HT1080 (cell line): ENCODE measurements around the gene RGS12. TPM values are rescaled to one million over a fixed set of nuclear protein-coding genes. Genes with fewer than 3 reads are reported as not detected.

ENCODE experiments used
- DNase-seq: peaks from one replicate; pipeline ENCODE4 v3.0.0-alpha.2; 2015; ENCODE audit warnings: low read depth
- total RNA-seq: library from RNA; depleted of rRNA; stranded (reverse); fragments of >200 nt; shearing (Covaris generic); gene quantifications from 2 replicates; pipeline ENCODE4 v1.2.3, GENCODE V29; 2014

RGS12 gene
- total RNA-seq, 1 experiment from 2014 or later = 21.3 TPM

DNA sequence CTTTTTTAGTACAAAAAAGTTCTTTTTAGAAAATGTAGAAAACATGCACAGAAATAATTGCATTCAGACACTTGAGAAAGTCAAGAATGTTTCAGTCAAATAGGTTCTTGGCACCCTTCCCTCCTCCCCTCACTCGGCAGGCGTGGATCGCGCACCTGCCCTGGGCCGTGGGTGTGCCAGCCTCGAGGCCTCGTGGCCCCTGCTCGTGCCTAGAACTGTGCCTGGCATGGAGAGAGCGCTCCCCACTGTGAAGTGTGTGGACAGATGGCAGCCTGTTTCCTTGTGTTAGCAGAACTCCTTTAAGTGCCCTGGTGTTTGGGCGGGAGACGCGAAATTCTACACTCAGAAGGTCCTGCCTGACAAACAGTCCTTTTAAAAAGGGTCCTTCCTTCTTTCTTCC lies 14.7 kb downstream of the RGS12 start:
- DNase-seq = no peak

DNA sequence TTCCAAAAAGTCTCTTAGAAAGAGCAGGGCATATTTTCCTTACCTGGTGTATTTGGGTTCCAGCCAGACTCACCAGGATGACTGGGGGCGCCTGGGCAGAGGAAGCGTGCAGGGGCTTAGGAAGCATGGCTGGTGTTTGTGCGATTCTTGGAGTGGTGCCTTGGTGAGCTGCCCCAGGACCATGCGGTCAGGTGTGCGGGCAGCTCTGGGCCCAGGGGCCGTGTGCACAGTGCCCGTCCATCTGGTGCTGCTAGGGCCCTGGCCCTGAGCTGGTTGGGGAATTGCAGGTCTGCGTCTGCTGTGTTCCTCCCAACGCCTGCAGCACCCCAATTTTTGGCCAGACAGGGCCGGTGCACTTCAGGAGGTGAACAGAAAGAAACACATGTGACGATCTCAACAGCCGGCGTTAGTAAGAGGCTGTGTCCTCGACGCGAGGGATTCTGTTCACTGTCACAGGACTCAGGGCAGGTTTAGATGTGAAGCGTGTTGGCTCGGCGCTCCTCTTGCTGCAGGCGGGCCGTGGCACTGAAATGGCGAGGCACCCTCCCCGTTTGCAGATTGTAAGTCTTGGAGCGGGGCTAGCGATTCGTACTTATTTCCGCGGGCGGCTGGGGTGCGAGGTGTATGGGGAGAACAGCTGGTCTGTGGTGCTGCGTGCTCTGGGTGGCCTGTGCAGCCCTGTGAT lies 15.2 kb downstream of the RGS12 start:
- DNase-seq = no peak

DNA sequence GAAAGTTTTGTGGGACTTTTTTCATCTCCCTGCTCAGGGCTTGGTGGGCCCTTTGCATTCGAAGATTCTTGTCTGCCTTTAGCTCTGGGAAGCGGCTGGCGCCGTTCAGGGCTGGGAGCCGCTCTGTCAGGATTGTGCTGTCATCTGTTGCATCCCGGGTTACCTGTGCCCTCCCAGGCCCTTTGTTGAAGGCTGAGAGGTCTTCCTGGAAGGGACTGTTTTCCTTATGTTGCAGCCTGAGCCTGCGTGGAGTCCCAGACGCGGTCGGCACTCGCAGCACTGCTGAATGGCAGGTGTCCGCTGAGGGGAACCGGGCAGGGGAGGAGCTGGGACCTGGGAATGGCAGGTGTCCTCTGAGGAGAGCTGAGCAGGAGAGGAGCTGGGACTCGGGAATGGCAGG lies 15.9 kb downstream of the RGS12 start:
- no peak for DNase-seq

DNA sequence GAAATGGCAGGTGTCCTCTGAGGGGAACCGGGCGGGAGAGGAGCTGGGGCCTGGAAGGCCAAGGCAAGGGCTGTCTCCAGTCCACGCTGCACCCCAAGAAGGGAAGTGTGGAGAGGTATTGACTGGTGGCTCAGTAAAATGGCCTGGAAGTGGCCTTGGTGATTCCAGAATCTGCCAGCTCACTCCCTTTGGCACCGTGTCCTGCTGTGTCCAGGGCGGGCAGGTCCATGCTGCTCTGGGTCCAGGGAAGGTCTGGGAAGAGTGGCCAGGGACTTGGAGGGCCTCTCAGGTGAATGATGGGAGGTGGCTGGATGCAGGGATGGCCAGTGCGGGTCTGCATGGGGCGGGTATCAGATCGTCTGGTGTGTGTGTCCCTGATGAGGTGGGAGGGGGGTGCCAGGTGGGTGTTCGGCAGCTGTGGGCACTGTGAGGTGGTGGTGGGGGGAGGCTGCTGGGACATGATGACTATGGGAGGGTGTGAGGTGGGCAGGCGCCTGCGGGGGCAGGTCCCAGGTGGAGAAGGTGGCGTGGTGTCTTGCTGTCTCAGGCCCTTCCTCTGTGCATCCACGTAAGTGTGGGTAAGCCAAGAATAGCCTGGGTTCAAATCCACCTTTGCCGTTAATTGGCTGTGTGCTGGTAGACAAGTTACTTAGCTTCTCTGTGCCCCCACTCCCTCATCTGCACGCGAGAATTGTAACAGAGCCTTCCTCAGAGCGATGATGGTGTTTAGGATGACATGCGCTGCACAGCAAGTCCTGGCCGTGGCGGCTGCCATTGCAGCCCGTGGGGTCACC lies 17.7 kb downstream of the RGS12 start:
- no peak for DNase-seq

DNA sequence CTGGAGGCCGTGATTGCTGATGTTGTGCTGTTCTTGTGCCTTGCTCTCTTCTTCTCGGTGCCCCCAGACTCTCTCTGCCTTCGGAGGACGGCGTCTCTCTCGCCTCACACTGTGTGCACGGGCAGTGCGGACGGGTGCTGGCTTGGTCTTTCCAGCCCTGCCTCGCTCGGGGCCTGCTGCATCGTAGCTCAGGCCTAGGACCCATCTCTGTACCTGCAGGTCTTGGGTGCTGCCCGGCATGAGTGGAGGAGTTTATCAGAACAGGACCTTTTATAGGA lies 18.2 kb downstream of the RGS12 start:
- DNase-seq = no peak

DNA sequence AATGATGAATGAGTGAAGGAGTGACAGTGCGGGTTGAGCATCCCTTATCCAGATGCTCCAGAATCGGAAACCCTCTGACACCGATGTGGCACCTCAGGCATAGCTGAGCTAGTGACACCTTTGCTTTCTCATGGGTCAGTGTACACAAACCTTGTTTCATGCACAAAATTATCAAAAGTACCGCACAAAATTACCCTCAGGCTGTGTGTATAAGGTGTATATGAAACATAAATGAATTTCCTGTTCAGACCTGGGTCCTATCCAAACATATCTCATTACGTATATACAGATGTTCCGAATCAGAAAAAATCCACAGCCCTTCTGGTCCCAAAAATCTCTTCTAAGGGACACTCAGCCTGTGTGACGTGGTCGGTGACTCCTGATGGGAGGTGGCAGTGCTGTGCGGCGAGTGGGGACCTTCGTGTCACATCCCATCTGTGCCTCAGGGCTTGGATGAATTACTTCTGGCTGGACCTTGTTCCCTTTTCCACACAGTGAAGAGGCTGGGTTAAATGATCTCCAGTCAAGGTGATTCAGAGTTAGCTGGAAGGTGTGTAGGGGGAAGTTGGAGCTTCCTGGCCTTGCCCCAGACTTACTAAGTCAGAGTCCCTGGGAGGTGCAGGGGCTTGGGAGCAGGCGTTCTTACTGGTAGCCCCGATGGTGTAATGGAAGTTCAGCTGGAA lies 18.8 kb downstream of the RGS12 start:
- DNase-seq = no peak

DNA sequence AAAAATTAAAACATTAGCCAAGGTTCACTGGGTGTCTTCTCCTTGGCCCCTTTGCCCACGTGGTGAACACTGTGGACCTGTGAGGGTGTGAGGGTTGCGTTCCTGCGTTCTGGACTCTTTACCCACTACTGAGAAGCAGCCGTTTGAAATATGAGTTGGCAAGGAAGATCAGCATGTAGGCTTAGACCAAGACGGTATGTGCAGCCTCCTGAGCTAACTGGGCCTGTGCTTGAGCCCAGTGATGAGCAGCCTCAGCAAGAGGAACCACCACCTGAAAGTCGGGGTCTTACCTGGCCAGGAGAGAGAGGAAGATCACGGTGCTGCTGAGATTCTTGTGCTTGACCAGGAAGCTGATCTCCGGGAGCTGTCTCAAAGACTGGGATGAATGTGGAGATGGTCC lies 19.5 kb downstream of the RGS12 start:
- DNase-seq = no peak

DNA sequence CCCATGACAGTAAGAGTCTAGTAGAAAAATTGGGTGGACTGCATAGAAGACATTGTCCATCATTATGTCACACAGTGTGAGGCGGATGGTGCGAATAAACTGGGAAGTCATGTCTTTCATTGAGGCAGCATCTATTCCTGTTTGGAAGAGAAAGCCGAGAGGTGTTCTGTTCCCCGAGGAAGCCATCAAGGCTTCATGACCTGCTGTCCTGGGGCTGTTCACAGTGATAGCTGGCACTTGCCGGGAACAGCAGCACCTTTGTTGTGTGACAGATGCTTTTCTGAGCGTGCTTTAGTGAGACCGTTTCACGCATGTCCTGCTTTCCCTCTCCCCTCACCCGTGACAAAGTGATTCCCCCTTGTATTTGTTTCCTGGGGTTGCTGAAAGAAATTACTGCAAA lies 20.3 kb downstream of the RGS12 start:
- no peak for DNase-seq

DNA sequence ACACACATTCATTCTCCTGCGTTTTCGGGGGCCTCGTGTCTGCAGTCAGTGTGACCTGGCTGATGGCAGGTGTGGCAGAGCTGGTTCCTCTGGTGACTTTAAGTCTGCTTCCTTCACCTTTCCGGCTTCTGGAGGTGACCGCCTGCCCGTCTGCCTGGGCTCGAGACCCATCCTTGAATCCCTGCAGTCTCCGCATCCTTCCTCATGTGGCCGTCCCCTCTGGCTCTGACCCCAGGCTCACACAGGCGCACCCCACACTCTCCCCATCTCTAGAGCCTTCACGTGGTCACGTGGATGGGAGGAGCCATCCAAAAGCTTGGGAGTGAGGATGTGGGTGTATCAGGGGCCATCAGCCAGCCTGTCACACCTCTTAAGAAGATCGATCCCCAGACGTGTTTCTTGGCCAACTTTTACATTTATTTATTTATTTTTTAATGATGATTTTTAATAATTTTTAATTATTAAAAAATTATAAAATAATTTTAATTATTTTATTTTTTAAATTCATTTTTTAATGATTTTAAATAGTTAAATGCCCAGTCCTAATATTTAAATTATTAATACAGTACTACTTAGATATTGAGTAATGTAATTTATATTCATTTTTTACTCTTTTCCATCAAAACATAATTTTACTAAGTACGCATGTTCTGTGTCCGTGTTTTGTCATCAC lies 20.9 kb downstream of the RGS12 start:
- DNase-seq = no peak

DNA sequence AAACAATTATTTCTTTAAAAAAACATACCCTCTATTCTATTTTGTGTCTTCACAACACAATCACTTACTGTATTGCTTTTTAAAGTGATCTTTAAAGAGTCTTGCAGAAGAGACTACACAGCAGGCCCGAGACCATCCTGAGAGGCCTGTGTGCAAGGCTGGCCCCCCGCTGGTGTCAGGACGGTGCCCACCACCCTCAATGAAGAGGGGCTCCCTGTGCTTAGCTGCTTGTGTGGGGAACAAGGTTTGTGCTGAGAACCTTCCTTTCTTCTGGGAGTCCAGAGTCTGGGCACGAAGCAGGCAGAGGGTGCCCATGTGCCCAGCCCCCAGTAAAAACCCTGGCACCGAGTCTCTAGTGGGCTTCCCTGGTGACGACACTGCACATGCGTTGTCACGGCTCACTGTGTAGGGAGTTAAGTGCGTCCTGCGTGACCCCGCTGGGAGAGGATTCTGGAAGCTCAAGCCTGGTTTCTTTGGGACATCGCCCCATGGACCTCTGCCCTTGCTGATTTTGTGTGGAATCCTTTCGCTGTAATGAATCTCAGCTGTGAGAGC lies 22.0 kb downstream of the RGS12 start:
- DNase-seq = no peak

DNA sequence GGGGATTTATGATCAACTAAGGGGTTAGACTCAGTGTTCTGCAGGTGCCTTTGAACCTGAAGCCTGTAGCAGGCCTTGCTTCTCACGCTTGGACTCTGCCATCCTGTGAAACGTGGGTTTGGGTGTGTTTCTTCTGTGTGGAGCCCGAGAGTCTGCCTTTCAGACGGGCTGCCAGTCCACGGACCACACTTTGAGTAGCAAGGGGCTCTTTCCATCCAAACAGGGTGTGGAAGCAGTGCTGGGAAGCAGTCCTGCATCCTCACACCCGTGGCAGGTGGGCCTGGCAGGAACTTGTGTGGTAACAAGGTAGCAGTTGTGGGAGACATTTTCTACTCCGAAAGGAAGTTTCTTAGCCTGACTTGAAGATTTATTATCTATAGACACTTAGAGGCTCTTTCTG lies 22.7 kb downstream of the RGS12 start:
- no peak for DNase-seq

DNA sequence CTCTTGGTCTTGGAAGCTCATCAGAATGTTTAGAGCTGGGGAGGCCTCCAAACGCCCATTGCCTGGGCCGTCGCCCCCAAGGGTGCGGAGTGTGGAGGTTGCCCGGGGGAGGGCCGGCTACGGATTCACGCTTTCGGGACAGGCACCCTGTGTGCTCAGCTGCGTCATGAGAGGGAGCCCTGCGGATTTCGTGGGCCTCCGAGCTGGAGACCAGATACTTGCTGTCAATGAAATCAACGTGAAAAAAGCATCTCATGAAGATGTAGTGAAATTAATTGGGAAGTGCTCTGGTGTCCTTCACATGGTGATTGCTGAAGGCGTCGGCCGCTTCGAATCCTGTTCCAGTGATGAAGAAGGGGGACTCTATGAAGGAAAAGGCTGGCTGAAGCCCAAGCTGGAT lies 23.3 kb downstream of the RGS12 start:
- DNase-seq = no peak

DNA sequence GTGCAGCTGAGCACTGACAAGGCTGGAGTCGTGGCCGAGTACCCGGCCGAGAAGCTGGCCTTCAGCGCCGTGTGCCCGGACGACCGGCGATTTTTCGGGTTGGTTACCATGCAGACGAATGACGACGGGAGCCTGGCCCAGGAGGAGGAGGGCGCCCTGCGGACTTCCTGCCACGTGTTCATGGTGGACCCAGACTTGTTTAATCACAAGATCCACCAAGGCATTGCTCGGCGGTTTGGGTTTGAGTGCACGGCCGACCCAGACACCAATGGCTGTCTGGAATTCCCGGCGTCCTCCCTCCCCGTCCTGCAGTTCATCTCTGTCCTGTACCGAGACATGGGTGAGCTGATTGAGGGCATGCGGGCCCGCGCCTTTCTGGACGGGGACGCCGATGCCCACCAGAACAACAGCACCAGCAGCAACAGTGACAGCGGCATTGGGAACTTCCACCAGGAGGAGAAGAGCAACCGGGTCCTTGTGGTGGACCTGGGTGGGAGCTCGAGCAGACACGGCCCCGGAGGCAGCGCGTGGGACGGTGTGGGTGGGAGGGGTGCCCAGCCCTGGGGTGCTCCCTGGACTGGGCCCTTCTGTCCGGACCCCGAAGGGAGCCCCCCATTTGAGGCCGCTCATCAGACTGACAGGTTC lies 24.3 kb downstream of the RGS12 start:
- DNase-seq = no peak

DNA sequence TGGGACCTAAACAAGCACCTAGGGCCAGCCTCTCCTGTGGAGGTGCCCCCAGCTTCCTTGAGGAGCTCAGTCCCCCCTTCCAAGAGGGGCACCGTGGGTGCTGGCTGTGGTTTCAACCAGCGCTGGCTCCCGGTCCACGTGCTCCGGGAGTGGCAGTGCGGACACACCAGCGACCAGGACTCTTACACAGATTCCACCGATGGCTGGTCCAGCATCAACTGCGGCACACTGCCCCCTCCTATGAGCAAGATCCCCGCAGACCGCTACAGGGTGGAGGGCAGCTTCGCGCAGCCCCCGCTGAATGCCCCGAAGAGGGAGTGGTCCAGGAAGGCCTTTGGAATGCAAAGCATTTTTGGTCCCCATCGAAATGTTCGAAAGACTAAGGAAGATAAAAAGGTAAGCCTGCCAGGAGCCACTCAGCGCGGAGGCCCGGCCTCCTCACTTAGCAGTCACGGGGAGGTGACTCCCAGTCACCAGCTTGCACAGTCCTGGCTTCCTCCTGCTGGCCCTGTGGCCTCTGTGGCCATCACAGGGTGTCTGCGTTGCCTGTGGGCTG lies 24.9 kb downstream of the RGS12 start:
- no peak for DNase-seq

DNA sequence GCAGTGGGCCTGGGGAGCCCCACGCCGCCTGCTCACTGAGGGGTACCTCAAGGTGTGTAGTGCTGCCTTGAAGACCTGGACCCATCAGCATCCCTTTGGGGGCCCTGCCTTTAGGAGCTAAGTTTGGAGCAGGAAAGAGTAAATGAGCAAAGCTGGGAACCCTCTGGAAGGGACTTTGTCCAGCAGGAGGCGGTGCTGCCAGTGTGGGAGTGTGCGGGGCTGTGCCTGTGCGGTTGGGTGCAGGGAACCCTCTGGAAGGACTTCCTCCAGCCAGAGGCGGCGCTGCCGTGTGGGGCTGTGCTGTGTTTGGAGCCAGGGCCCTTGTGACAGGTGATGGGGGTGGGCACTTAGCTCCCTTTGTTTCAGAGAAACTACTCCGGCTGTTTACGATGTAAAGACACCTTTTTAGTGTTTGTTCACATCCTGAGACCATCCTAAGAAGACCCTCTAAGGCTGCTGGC lies 25.8 kb downstream of the RGS12 start:
- no peak for DNase-seq

DNA sequence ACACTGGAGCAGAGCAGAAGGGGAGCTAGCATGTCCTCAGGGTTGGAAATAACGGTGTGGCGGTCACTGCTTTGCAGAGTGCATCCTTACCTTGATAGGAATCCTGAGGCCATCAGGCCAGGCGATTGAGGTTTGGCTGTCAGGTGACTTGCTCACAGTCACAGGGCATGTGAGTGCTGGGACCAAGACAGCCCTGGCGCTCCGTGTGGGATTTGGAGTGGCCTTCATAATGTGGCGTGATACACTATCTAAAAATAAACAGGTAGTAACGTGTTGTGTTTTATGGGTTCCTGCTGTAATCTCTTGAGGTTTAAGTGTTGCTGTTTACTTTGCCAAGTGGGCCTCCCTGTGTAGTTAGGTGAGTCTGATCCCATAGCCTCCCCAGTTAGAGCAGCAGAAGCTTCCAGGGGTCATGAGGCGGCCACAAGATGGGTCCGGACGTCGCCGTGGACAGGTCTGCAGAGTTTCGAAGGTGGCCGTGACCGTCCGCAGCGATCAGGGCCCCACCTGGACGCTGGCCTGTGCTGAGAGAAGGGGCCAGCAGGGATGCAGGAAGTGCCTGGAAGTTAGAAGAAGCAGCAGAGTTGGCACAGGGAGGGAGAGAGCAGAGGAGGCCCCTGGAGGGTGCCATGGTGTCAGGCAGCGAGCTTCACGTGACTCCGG lies 27.7 kb downstream of the RGS12 start:
- no peak for DNase-seq

DNA sequence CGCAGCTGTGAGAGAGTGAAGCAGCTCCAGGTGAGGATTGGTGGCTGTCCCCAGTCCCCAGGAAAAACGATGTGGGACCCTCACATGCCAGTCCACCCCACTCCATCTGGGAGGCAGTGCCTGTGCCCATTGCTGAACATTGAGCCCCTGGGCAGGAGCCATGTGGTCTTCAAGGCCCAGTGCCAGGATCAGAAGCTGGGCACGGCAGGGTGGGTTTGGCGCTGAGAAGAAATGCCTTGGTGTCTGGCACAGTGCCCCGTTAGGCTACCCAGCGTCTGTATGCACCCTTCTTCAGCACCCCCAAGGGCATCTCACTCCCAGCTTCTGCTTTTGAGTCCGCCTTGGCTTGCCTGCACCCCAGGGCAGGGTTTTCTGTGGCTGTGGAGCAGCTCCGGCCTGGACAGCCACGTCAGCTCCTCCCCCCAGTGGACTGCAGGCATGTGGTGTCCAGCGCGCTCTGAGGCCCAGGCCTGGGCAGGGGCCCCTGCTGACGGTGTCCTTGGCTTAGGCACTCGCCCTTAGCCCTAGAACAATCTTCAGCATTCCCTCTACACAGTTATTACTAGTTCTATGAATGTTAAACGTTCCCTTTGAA lies 28.6 kb downstream of the RGS12 start:
- no peak for DNase-seq

DNA sequence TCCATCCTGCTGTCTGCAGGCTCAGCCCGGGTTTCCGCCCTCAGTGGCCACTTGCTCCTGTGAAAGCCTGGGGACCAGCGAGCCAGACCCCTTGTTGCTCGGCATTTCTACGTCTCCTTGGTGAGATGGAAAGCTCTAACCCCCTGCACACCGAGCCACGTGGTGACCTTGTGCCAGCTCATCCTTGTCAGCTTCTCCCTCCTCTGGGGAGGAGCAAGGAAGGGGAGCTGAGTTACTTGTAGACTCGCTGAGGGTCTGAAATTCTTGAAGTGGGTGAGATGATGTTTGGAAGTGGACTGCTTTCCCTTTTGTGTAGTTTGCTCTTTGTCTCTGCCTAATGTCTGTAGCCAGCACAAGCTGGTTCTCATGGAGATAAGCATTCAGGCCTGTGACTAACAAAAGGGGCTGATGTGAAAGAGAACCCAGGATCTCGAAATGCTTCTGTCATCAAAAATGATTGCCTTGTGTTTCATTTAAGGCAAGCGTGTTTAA lies 29.3 kb downstream of the RGS12 start:
- DNase-seq = no peak

DNA sequence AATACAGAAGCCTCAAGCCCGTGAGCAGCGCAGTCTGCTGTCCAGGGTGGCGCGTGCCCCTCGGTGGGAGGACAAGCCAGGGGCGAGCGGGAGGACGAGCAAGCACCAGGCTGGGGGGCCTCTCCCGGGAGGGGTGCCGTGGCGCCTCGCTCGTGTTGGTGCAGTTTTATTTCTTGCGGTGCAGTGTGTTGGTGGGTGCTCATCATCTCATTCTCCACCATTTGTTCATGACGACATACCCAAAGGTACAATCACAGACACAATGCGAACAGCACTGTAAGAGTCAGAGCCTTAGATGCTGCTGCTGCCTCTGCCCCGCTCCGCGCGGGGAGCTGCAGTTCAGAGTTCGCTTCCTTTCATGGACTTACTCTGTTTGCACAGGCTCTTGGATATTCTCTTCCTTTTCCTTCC lies 30.3 kb downstream of the RGS12 start:
- DNase-seq = no peak
